Activated naive CD8-positive, alpha-beta T cell treated with anti-CD3 and anti-CD28 coated beads, Interleukin-2, amount 50 U/mL, for 16 hours (primary cell): ENCODE results near the gene GET4.

Source experiments
- DNase-seq: peaks from one replicate; pipeline ENCODE4 v3.0.0-alpha.2; 2020; ENCODE audit warnings: low read depth, low spot score

GET4 gene

GRCh38 chr7:945556-946255 is 69.4 kb downstream of the GET4 start:
- no peak for DNase-seq
